Sigmoid colon (tissue), 7 donors: ENCODE measurements around the gene GPATCH2. TPM values are rescaled to one million over a fixed set of nuclear protein-coding genes. Genes with fewer than 3 reads are reported as not detected.

ENCODE experiments used
- DNase-seq: peaks from one replicate; pipeline ENCODE4 v3.0.0-alpha.2; 2019
- H3K27ac ChIP-seq, 4 donors: fragments of 200-600 bp; sonication (generic); one replicate each; pipeline ENCODE4 v1.5.1; 2016 to 2019; ENCODE audit warnings: mild to moderate bottlenecking in 1 of 4
- H3K27me3 ChIP-seq, 3 donors: fragments of 200-600 bp; sonication (generic); one replicate each; pipeline ENCODE4 v1.5.1; 2019; ENCODE audit warnings: mild to moderate bottlenecking in 1 of 3
- H3K36me3 ChIP-seq, 4 donors: fragments of 200-600 bp; sonication (generic); one replicate each; pipeline ENCODE4 v1.5.1; 2016 to 2019
- H3K4me1 ChIP-seq, 4 donors: fragments of 200-600 bp; sonication (generic); one replicate each; pipeline ENCODE4 v1.5.1; 2017 to 2019
- H3K4me3 ChIP-seq, 4 donors: fragments of 200-600 bp; sonication (generic); one replicate each; pipeline ENCODE4 v1.5.1; 2017 to 2019; ENCODE audit warnings: mild to moderate bottlenecking in 2 of 4, moderate library complexity in 1 of 4
- H3K9me3 ChIP-seq, 4 donors: fragments of 200-600 bp in 3 of 4; sonication (generic) in 3 of 4; one replicate each; pipeline versions ENCODE4 v1.5.1 to v1.6.1; 2013 to 2019
- EP300 ChIP-seq, 4 donors: sonication (generic); formaldehyde crosslinking; IDR thresholded peaks; one replicate each; pipeline ENCODE4 v1.6.1; 2017; ENCODE audit warnings: antibody characterized with exemption in 4 of 4
- POLR2A ChIP-seq, 2 donors: fragments of 450-650 bp; IDR thresholded peaks; one replicate each; pipeline ENCODE4 v1.6.1; 2016; ENCODE audit warnings: antibody characterized with exemption in 2 of 2, mild to moderate bottlenecking in 2 of 2, moderate library complexity in 2 of 2
- POLR2AphosphoS5 ChIP-seq, 4 donors: sonication (generic); formaldehyde crosslinking; IDR thresholded peaks; one replicate each; pipeline ENCODE4 v1.6.1; 2017; ENCODE audit warnings: antibody characterized with exemption in 4 of 4
- WGBS, 2 donors: extraction: QIAGEN DNeasy Blood & Tissue Kit; methylation state at CpG; one replicate each; pipeline ENCODE4 v1.1.7; 2013; 5-methylcytosine and 5-hydroxymethylcytosine counted together
- intact Hi-C: fragments of 100-400 bp; cut with DNase I; formaldehyde crosslinking; loops from one replicate; pipeline ENCODE4 v1.15.1; 2023
- polyA plus RNA-seq, 3 donors: library from polyadenylated mRNA; stranded (reverse); fragments of 200-250 nt; gene quantifications; one replicate each; pipeline ENCODE4 v1.2.3, GENCODE V29; 2013
- total RNA-seq, 4 donors: library from RNA; depleted of rRNA; stranded (reverse); fragments of >200 nt; gene quantifications; one replicate each; pipeline ENCODE4 v1.1.0, GENCODE V29; 2016
- TF ChIP-seq, protein P1 (sequence below), 4 experiments: fragments of 450-650 bp in 3 of 4; fragments of 200-600 bp in 1 of 4; IDR thresholded peaks; one replicate each; pipeline ENCODE4 v1.5.1; 2016 to 2019; ENCODE audit warnings: antibody characterized with exemption in 4 of 4, mild to moderate bottlenecking in 3 of 4, moderate library complexity in 2 of 4
- donor health status: healthy with polysubstance abuse.
- donor health status: Bipolar disorder and iron deficiency.
- donor health status: healthy.

The GPATCH2 gene
- total and polyA plus RNA-seq, 7 donors = 3.0 to 18.5 (median 12.2) TPM

DNA sequence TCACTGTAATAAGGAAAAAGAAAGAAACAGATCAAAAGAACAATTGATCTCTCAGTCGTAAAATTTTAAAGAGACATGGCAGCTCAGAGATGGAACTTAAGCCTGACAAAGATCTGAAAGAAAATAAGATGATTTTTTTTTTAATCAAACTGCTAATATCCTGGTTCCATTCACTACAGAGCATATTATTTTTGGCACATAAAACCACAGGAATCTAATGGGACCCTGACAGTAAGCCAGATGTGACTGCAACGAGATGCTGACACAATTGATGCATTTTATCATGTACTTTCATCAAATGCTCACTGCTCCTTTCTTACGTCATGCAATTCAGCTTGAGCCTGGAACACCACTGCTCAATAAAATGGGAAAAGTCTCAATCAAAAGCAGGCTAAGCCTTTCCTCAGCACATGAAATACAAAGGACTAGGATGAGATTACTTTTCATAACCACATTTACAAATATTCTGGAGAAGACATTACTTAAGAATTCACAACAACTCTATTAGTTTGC, 16.6 kb downstream of the GPATCH2 start:
- Histone ChIP-seq H3K27me3 (no peaks in the 10 kb centered on the region), H3K9me3 (no peaks in the 10 kb centered on the region), H3K36me3 (peaks cover 0 to 35% (median 3%) of the 10 kb centered on the region in 4 donors), H3K4me1 (no peaks in the 10 kb centered on the region), H3K27ac (no peak overlapping the region), H3K4me3 (no peak overlapping the region)
- intact Hi-C loops = no loop called here
- WGBS, 2 donors = 49 to 72% methylated on average over 3 of the region's 3 CpGs
- DNase-seq = no peak
- TF ChIP-seq POLR2A (IDR thresholded peaks at IDR 0.05) (no peak), POLR2AphosphoS5 (IDR thresholded peaks at IDR 0.05) (no peak), EP300 (IDR thresholded peaks at IDR 0.05) (no peak)
- TF ChIP-seq, protein P1, sequence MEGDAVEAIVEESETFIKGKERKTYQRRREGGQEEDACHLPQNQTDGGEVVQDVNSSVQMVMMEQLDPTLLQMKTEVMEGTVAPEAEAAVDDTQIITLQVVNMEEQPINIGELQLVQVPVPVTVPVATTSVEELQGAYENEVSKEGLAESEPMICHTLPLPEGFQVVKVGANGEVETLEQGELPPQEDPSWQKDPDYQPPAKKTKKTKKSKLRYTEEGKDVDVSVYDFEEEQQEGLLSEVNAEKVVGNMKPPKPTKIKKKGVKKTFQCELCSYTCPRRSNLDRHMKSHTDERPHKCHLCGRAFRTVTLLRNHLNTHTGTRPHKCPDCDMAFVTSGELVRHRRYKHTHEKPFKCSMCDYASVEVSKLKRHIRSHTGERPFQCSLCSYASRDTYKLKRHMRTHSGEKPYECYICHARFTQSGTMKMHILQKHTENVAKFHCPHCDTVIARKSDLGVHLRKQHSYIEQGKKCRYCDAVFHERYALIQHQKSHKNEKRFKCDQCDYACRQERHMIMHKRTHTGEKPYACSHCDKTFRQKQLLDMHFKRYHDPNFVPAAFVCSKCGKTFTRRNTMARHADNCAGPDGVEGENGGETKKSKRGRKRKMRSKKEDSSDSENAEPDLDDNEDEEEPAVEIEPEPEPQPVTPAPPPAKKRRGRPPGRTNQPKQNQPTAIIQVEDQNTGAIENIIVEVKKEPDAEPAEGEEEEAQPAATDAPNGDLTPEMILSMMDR (IDR thresholded peaks at IDR 0.05) = no peak

DNA sequence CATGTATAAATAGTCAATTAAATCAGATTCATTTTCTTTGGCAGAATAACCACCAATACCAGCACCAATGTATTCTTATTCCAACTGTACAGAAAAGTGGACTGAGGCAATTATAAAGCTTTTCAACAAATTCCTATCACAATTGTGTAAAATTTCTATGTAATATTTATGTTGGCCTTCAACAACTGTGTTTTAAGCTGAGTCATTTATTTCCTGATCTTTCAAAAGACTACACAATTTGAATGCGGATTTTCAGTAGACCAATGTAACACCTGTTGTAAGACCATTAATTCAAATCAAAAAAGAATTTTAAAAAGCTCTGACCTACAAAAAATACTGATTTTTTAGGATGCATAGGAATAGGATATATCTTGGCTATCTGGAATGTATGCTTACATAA, 25.5 kb downstream of the GPATCH2 start:
- Histone ChIP-seq H3K4me1 (no peaks in the 10 kb centered on the region), H3K4me3 (no peak overlapping the region), H3K9me3 (no peaks in the 10 kb centered on the region), H3K36me3 (peaks cover 0 to 32% (median 3%) of the 10 kb centered on the region in 4 donors), H3K27ac (no peak overlapping the region), H3K27me3 (no peaks in the 10 kb centered on the region)
- TF ChIP-seq, protein P1 (IDR thresholded peaks at IDR 0.05) = no peak
- TF ChIP-seq POLR2A (IDR thresholded peaks at IDR 0.05) = no peak
- TF ChIP-seq POLR2AphosphoS5 (IDR thresholded peaks at IDR 0.05) = no peak
- no peak for TF ChIP-seq EP300 (IDR thresholded peaks at IDR 0.05)
- DNase-seq = no peak
- 94 to 95% methylated on average over 1 of the region's 1 CpG for whole genome bisulfite sequencing, 2 donors
- intact Hi-C loops = no loop called here

DNA sequence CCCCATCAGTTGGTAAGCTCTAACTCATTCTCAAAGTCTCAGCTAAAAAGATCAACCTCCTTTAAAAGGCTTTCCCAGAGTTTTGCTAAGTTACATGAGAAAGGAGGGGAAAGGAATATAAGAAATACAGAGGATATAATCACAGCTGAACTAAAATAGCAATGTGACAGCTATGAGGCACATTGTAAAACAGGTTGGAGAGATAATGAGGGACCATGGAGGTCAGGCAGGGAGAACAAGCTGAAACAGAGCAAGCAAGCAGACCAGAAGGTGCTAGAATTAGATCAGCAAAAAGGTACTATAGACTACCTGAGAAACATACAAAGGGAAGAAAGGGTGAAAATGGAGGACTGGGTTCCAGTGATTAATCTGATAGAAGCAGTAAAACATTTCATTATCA, 28.5 kb downstream of the GPATCH2 start:
- no peak for DNase-seq
- H3K36me3 ChIP-seq = peaks cover 0 to 6% (median 0%) of the 10 kb centered on the region in 4 donors
- no peak overlapping the region for H3K4me3 ChIP-seq
- H3K27me3 ChIP-seq = no peaks in the 10 kb centered on the region
- H3K4me1 ChIP-seq = peaks cover 0 to 9% (median 7%) of the 10 kb centered on the region in 4 donors
- no peaks in the 10 kb centered on the region for H3K9me3 ChIP-seq
- TF ChIP-seq, protein P1 (IDR thresholded peaks at IDR 0.05) = no peak
- TF ChIP-seq POLR2A (IDR thresholded peaks at IDR 0.05) (no peak), POLR2AphosphoS5 (IDR thresholded peaks at IDR 0.05) (no peak), EP300 (IDR thresholded peaks at IDR 0.05) (no peak)
- no peak overlapping the region for H3K27ac ChIP-seq
- intact Hi-C loops = no loop called here

DNA sequence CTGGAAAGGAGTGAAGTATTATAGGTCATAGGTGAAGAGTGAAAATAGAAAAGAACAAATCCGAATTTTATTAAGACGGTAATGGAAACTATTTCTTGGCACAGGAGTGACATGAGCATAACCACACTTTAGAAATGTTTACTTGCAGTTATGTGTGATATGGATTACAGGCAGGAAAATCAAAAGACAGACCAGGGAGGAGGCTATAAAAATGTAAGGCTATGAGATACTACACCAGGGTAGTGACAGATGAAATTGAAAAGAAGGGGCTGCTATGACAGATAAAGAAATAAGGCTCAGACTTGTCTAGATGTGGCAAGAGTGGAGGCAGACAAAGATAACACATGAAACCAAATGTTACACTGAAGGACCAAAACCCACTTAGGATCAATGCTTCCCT, 31.7 kb downstream of the GPATCH2 start:
- Histone ChIP-seq H3K36me3 (peaks cover 0 to 9% (median 0%) of the 10 kb centered on the region in 4 donors), H3K27ac (no peak overlapping the region), H3K9me3 (no peaks in the 10 kb centered on the region), H3K4me3 (no peak overlapping the region), H3K27me3 (no peaks in the 10 kb centered on the region), H3K4me1 (peaks cover 0 to 9% (median 7%) of the 10 kb centered on the region in 4 donors)
- intact Hi-C loops = no loop called here
- TF ChIP-seq, protein P1 (IDR thresholded peaks at IDR 0.05) = no peak
- TF ChIP-seq POLR2A (IDR thresholded peaks at IDR 0.05) (no peak), POLR2AphosphoS5 (IDR thresholded peaks at IDR 0.05) (no peak), EP300 (IDR thresholded peaks at IDR 0.05) (no peak)
- WGBS, 2 donors = 71 to 83% methylated on average over 2 of the region's 2 CpGs
- no peak for DNase-seq

DNA sequence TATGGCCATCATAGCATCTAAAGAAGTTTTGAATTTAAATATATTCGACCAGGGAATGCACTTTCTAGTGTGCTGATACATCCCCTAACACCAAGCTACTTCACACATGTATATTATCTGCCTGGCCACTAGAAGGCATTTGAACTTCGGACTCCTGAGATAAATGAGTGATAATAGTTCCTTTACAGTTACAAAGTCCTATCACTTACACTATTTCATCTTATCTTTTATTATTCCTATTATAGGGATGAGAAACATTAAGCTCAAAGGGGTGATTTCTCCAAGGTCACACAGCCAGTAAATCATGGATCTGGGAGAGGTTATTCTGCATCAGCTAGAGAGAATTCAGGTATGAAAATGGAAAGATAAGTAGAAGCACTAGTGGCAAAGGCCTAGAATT, 40.3 kb downstream of the GPATCH2 start:
- intact Hi-C loops = no loop called here
- Histone ChIP-seq H3K9me3 (no peaks in the 10 kb centered on the region), H3K27ac (no peak overlapping the region), H3K27me3 (no peaks in the 10 kb centered on the region), H3K36me3 (peaks cover 0 to 8% (median 0%) of the 10 kb centered on the region in 4 donors), H3K4me1 (no peaks in the 10 kb centered on the region), H3K4me3 (no peak overlapping the region)
- WGBS, 2 donors = 40 to 76% methylated on average over 2 of the region's 2 CpGs
- DNase-seq = no peak
- no peak for TF ChIP-seq EP300 (IDR thresholded peaks at IDR 0.05)
- TF ChIP-seq POLR2A (IDR thresholded peaks at IDR 0.05) = no peak
- TF ChIP-seq, protein P1 (IDR thresholded peaks at IDR 0.05) = no peak
- TF ChIP-seq POLR2AphosphoS5 (IDR thresholded peaks at IDR 0.05) = no peak
